Neuronal stem cell (in vitro differentiated cells): Measurements from ENCODE around the gene AKR1B1.

Experiments
- DNase-seq: peaks from one replicate; pipeline ENCODE4 v3.0.0-alpha.2; 2013; ENCODE audit warnings: low spot score
- H2AFZ ChIP-seq: one replicate; pipeline ENCODE4 v1.6.1; 2013; ENCODE audit warnings: mild to moderate bottlenecking, low read length, inconsistent platforms
- H2AK5ac ChIP-seq: 2 replicates; pipeline ENCODE4 v1.6.1; 2013; ENCODE audit warnings: low read depth, mild to moderate bottlenecking, inconsistent platforms, low read length, moderate library complexity, mixed read lengths
- H2BK120ac ChIP-seq: 2 replicates; pipeline ENCODE4 v1.6.1; 2013; ENCODE audit warnings: low read depth, mild to moderate bottlenecking, inconsistent platforms, low read length, moderate library complexity, mixed read lengths
- H2BK12ac ChIP-seq: one replicate; pipeline ENCODE4 v1.6.1; 2013; ENCODE audit warnings: low read length, inconsistent platforms
- H2BK15ac ChIP-seq: 2 replicates; pipeline ENCODE4 v1.6.1; 2013; ENCODE audit warnings: mild to moderate bottlenecking, low read length, inconsistent platforms, mixed read lengths
- H2BK5ac ChIP-seq: one replicate; pipeline ENCODE4 v1.6.1; 2013; ENCODE audit warnings: inconsistent platforms, mild to moderate bottlenecking, low read length, moderate library complexity
- H3K14ac ChIP-seq: one replicate; pipeline ENCODE4 v1.6.1; 2013; ENCODE audit warnings: low read length, inconsistent platforms
- H3K18ac ChIP-seq: 2 replicates; pipeline ENCODE4 v1.6.1; 2013; ENCODE audit warnings: low read length, inconsistent platforms
- H3K23ac ChIP-seq: 2 replicates; pipeline ENCODE4 v1.6.1; 2013; ENCODE audit warnings: low read depth, mild to moderate bottlenecking, mixed read lengths, low read length, inconsistent platforms; ENCODE audit not compliant: poor library complexity
- H3K27ac ChIP-seq: replicated peaks from 3 replicates; pipeline ENCODE4 v1.5.1; 2013; ENCODE audit warnings: low read length, inconsistent platforms
- H3K27me3 ChIP-seq, 3 experiments: 2 replicates each; pipeline ENCODE4 v1.6.1; 2013; ENCODE audit warnings: low read length in 3 of 3, mild to moderate bottlenecking in 2 of 3, inconsistent platforms in 1 of 3, low read depth in 1 of 3, mixed read lengths in 1 of 3, moderate library complexity in 1 of 3; ENCODE audit not compliant: control insufficient read depth in 3 of 3, insufficient read depth in 3 of 3
- H3K36me3 ChIP-seq, 2 donors: replicated peaks in 1 of 2; 2 replicates each; pipeline ENCODE4 v1.6.1; 2013; ENCODE audit warnings: low read length in 2 of 2; ENCODE audit not compliant: control insufficient read depth in 2 of 2, insufficient read depth in 2 of 2
- H3K4ac ChIP-seq: 2 replicates; pipeline ENCODE4 v1.6.1; 2013; ENCODE audit warnings: inconsistent platforms, mild to moderate bottlenecking, low read length, moderate library complexity
- H3K4me1 ChIP-seq, 2 donors: 1 replicate in 1 of 2; 2 replicates in 1 of 2; pipeline ENCODE4 v1.6.1; 2013; ENCODE audit warnings: low read length in 2 of 2, low read depth in 1 of 2; ENCODE audit not compliant: control insufficient read depth in 2 of 2, insufficient read depth in 1 of 2
- H3K4me2 ChIP-seq: one replicate; pipeline ENCODE4 v1.6.1; 2013; ENCODE audit warnings: mild to moderate bottlenecking, low read length, inconsistent platforms; ENCODE audit not compliant: insufficient read depth, poor library complexity, severe bottlenecking
- H3K4me3 ChIP-seq, 2 donors: 2 replicates each; pipeline ENCODE4 v1.5.1; 2013; ENCODE audit warnings: low read length in 2 of 2, mild to moderate bottlenecking in 2 of 2, inconsistent platforms in 1 of 2, moderate library complexity in 1 of 2
- H3K79me1 ChIP-seq: one replicate; pipeline ENCODE4 v1.6.1; 2013; ENCODE audit warnings: low read depth, mild to moderate bottlenecking, inconsistent platforms, low read length, moderate library complexity
- H3K9ac ChIP-seq: one replicate; pipeline ENCODE4 v1.6.1; 2013; ENCODE audit warnings: mild to moderate bottlenecking, low read depth, low read length, inconsistent platforms; ENCODE audit not compliant: poor library complexity
- H3K9me3 ChIP-seq, 2 donors: replicated peaks in 1 of 2; 2 replicates each; pipeline versions ENCODE3 to v1.6.1; 2013; ENCODE audit warnings: low read length in 2 of 2, mild to moderate bottlenecking in 2 of 2, inconsistent platforms in 1 of 2, low read depth in 1 of 2, mixed read lengths in 1 of 2, moderate library complexity in 1 of 2; ENCODE audit not compliant: control insufficient read depth in 2 of 2, insufficient read depth in 1 of 2
- H4K8ac ChIP-seq: one replicate; pipeline ENCODE4 v1.6.1; 2013; ENCODE audit warnings: low read depth, mild to moderate bottlenecking, inconsistent platforms, low read length, moderate library complexity
- H4K91ac ChIP-seq: one replicate; pipeline ENCODE4 v1.6.1; 2013; ENCODE audit warnings: low read length, low read depth, mild to moderate bottlenecking, inconsistent platforms; ENCODE audit not compliant: poor library complexity
- WGBS, 2 donors: extraction: QIAGEN DNeasy Blood & Tissue Kit; methylation state at CpG; one replicate each; pipeline ENCODE4 v1.1.7; 2013; ENCODE audit warnings: missing lambda C conversion rate in 2 of 2, mixed read lengths in 1 of 2; ENCODE audit not compliant: insufficient read length in 2 of 2, insufficient replicate concordance in 1 of 2; ENCODE audit errors: extremely low coverage in 2 of 2; 5-methylcytosine and 5-hydroxymethylcytosine counted together

The AKR1B1 gene

DNA sequence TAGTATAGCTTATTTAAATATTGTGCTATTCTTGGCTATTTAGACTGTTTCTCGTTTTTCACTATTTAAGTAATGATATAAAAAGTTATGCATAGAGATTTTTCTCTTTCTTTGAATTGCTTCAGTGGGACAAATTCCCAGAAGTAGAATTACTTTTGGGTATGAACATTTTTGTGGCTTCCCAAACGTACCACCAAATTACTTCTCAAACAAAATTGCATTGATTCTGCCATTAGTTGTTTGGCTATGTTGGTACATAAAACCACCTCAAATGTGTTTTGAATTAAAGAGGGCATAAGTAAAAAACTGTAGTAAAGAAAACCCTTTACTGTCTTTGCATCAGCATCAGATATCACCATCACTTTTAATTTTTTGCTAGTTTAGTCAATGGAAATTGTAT is 31.0 kb downstream of the AKR1B1 start:
- no peak overlapping the region for H4K8ac ChIP-seq
- H2BK5ac ChIP-seq, result no peak overlapping the region
- no peaks in the 10 kb centered on the region for H3K9me3 ChIP-seq
- no peak overlapping the region for H2AFZ ChIP-seq
- no peak overlapping the region for H3K9ac ChIP-seq
- no peak overlapping the region for H3K4me3 ChIP-seq
- H2AK5ac ChIP-seq, result no peak overlapping the region
- no peak overlapping the region for H2BK120ac ChIP-seq
- peaks cover 1 to 3% of the 10 kb centered on the region in 2 donors for H3K4me1 ChIP-seq
- H3K4me2 ChIP-seq, result no peak overlapping the region
- H3K23ac ChIP-seq, result no peak overlapping the region
- no peaks in the 10 kb centered on the region for H3K79me1 ChIP-seq
- H2BK15ac ChIP-seq, result no peak overlapping the region
- DNase-seq, result no peak
- H3K27me3 ChIP-seq, result no peaks in the 10 kb centered on the region
- no peak overlapping the region for H3K27ac ChIP-seq
- no peak overlapping the region for H2BK12ac ChIP-seq
- no peaks in the 10 kb centered on the region for H3K36me3 ChIP-seq
- no peak overlapping the region for H3K18ac ChIP-seq
- H3K14ac ChIP-seq, result no peak overlapping the region
- no peak overlapping the region for H3K4ac ChIP-seq
- H4K91ac ChIP-seq, result no peak overlapping the region
- no CpG with 5 or more reads among the region's 2 CpGs for WGBS, 2 donors

DNA sequence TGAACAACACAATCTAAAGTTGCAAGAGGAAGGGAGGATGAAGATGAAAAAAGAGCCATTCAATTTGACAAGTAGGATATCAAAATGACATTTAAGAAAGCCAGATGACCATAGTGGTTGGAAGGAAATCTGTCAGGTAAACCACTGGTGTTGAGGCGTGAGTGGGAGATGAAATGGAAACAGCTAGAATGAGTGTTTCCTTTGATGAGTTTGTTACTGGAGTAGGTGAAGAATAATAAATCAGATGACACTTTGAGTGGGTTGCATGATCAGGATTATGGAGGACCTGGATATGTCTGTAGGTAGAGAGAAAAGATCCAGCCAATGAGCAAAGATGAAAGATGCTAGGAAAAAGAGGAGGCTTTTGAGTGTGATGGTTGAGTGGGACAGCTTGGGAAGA is 33.1 kb downstream of the AKR1B1 start:
- no peak overlapping the region for H2AK5ac ChIP-seq
- H4K91ac ChIP-seq, result no peak overlapping the region
- H3K4me3 ChIP-seq, result no peak overlapping the region
- no peaks in the 10 kb centered on the region for H3K36me3 ChIP-seq
- H2BK12ac ChIP-seq, result no peak overlapping the region
- H3K23ac ChIP-seq, result no peak overlapping the region
- no peak overlapping the region for H2AFZ ChIP-seq
- no peak overlapping the region for H2BK120ac ChIP-seq
- H2BK15ac ChIP-seq, result no peak overlapping the region
- DNase-seq, result no peak
- no peak overlapping the region for H3K27ac ChIP-seq
- H4K8ac ChIP-seq, result no peak overlapping the region
- H3K9me3 ChIP-seq, result no peaks in the 10 kb centered on the region
- H2BK5ac ChIP-seq, result no peak overlapping the region
- H3K4me1 ChIP-seq, result no peaks in the 10 kb centered on the region
- no peaks in the 10 kb centered on the region for H3K79me1 ChIP-seq
- no peak overlapping the region for H3K4ac ChIP-seq
- H3K14ac ChIP-seq, result no peak overlapping the region
- H3K4me2 ChIP-seq, result no peak overlapping the region
- WGBS, 2 donors, result no CpG with 5 or more reads among the region's 1 CpG
- no peaks in the 10 kb centered on the region for H3K27me3 ChIP-seq
- no peak overlapping the region for H3K9ac ChIP-seq
- H3K18ac ChIP-seq, result no peak overlapping the region

DNA sequence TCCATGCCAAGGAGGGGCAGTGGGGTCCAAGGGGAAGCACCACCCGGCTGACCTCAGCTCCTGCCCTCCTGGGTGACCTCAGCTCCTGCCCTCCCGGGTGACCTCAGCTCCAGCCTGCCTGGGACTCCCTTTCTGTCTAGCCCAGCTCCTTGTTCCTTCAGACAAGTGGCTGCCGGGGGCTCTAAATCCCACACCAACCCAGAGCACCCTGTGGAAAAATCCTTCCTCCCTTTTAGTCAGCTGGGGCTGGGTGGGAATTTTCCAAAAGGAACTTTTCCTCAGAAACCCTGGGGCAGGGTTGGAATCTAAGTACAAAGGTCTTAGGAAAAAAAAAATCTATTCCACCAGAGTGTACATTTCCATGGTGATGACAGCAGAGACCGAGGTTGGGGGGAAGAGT is 36.3 kb downstream of the AKR1B1 start:
- Histone ChIP-seq H2BK15ac (no peak overlapping the region), H4K91ac (no peak overlapping the region), H2BK5ac (no peak overlapping the region), H3K27me3 (no peaks in the 10 kb centered on the region), H3K4me3 (no peak overlapping the region), H2AK5ac (no peak overlapping the region), H3K4ac (no peak overlapping the region), H3K27ac (no peak overlapping the region), H2AFZ (no peak overlapping the region), H3K4me1 (peaks cover 0 to 3% of the 10 kb centered on the region in 2 donors), H3K9me3 (no peaks in the 10 kb centered on the region), H3K23ac (no peak overlapping the region), H2BK120ac (no peak overlapping the region), H3K18ac (no peak overlapping the region), H3K14ac (no peak overlapping the region), H3K36me3 (no peaks in the 10 kb centered on the region), H3K79me1 (no peaks in the 10 kb centered on the region), H4K8ac (no peak overlapping the region), H3K9ac (no peak overlapping the region), H3K4me2 (no peak overlapping the region), H2BK12ac (no peak overlapping the region)
- no peak for DNase-seq
- no CpG with 5 or more reads among the region's 4 CpGs for WGBS, 2 donors

DNA sequence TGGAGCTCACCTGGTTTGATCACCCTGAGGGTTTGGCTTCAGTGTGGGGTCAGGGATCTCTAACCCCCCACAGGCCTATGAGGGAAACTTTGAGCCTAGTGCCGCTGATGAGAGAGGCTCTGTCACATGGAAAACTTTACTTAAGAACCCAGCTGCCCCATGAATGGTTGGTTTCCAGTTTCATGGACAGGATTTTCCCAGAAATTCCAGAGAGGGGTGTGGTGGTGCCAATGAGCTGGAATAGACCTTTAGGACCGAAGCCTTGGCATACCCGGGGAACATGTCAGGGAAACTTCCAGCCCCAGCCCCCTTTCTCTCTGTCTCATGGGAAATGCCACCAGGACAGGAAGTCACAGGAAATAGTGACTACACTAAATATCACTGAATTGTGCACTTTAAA is 36.9 kb downstream of the AKR1B1 start:
- Histone ChIP-seq H3K79me1 (no peaks in the 10 kb centered on the region), H3K4ac (no peak overlapping the region), H3K14ac (no peak overlapping the region), H3K27ac (no peak overlapping the region), H2BK15ac (no peak overlapping the region), H3K4me1 (peaks cover 0 to 3% of the 10 kb centered on the region in 2 donors), H3K27me3 (no peaks in the 10 kb centered on the region), H2AK5ac (peak overlapping the region; percentile 34), H2AFZ (no peak overlapping the region), H2BK5ac (no peak overlapping the region), H3K4me2 (no peak overlapping the region), H3K23ac (no peak overlapping the region), H4K8ac (no peak overlapping the region), H2BK120ac (no peak overlapping the region), H4K91ac (no peak overlapping the region), H3K4me3 (no peak overlapping the region), H2BK12ac (no peak overlapping the region), H3K9me3 (no peaks in the 10 kb centered on the region), H3K36me3 (no peaks in the 10 kb centered on the region), H3K18ac (no peak overlapping the region), H3K9ac (no peak overlapping the region)
- no CpG with 5 or more reads among the region's 3 CpGs for WGBS, 2 donors
- no peak for DNase-seq
